Coronary artery (tissue), 2 donors: ENCODE results near the gene ABI2.
"Not testable (repeated sequence)": the region's sequence is repeated elsewhere in the genome, so short reads cannot be mapped to it uniquely, and the experiment has no call there.

Experiments used
- DNase-seq: peaks from one replicate; pipeline ENCODE4 v3.0.0-alpha.2; 2017; ENCODE audit warnings: low spot score
- H3K27ac ChIP-seq, 2 donors: fragments of 200-600 bp; sonication (generic); one replicate each; pipeline ENCODE4 v1.5.1; 2016 to 2019
- H3K4me3 ChIP-seq: fragments of 200-600 bp; sonication (generic); 2 replicates; pipeline ENCODE4 v1.5.1; 2016; ENCODE audit warnings: mild to moderate bottlenecking, moderate library complexity
- TF ChIP-seq, protein P1 (sequence below): fragments of 200-600 bp; sonication (generic); IDR thresholded peaks from one replicate; pipeline ENCODE4 v1.5.1; 2019; ENCODE audit warnings: antibody characterized with exemption

ABI2 gene

DNA sequence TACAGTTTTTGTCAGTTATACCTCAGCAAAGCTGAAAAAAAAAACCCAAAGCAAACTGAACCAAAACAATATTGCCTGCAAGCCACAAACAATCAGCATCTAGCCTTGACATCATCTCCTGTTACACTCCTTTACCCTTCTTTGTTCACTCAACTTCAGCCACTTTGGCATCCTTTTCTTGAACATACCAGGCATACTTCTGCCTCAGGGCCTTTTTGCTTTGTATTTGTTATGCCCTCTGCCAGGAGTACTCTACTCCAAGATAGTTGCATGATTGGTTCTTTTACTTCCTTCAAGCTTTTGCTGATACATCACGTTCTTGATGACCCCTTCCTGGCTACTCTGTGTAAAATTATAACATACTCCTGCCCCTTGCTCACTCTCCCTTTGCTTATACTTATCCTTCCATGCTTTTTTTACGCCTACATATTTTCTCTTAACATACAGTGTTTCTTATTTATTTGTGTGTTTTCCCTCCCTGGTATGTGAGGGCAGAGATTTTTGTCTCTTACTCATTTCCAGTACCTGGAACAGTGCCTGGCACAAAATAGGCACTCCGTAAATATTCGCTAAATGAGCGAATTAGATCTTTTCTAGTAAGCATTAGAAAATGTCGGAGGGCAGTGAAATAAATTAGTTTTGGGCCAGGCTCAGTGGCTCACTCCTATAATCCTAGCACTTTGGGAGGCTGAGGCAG is 12.7 kb downstream of the ABI2 start:
- TF ChIP-seq, protein P1, sequence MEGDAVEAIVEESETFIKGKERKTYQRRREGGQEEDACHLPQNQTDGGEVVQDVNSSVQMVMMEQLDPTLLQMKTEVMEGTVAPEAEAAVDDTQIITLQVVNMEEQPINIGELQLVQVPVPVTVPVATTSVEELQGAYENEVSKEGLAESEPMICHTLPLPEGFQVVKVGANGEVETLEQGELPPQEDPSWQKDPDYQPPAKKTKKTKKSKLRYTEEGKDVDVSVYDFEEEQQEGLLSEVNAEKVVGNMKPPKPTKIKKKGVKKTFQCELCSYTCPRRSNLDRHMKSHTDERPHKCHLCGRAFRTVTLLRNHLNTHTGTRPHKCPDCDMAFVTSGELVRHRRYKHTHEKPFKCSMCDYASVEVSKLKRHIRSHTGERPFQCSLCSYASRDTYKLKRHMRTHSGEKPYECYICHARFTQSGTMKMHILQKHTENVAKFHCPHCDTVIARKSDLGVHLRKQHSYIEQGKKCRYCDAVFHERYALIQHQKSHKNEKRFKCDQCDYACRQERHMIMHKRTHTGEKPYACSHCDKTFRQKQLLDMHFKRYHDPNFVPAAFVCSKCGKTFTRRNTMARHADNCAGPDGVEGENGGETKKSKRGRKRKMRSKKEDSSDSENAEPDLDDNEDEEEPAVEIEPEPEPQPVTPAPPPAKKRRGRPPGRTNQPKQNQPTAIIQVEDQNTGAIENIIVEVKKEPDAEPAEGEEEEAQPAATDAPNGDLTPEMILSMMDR: no peak
- no peak for DNase-seq
- no peak overlapping the region for H3K4me3 ChIP-seq
- H3K27ac ChIP-seq: no peak overlapping the region

DNA sequence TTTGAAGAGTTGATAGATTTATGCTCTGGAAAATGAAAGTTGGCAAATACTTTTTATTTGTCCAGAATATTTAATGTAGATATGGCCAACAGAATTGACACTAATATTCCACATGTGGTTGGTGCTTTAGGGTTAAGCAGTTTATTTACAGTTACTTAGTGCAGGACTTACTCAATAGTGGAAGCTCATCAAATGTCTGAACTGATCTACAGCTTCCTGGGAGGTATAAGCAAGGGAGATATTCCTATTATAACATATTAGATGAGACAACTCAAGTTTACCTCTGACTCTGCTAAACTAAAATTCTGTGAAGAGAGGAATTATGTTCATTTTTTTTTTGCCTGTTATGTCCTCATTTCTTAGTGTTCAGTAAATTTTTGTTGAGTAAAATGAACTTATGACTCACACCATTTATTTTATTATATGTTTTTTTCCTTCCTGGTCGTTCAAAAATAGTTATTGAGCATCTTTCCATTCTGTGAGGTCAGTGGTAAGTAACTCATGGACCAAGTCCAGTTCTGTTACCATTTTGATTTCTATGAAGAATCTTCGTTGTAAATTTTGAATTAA is 13.6 kb downstream of the ABI2 start:
- DNase-seq: no peak
- no peak overlapping the region for H3K27ac ChIP-seq
- H3K4me3 ChIP-seq: no peak overlapping the region
- TF ChIP-seq, protein P1: no peak

DNA sequence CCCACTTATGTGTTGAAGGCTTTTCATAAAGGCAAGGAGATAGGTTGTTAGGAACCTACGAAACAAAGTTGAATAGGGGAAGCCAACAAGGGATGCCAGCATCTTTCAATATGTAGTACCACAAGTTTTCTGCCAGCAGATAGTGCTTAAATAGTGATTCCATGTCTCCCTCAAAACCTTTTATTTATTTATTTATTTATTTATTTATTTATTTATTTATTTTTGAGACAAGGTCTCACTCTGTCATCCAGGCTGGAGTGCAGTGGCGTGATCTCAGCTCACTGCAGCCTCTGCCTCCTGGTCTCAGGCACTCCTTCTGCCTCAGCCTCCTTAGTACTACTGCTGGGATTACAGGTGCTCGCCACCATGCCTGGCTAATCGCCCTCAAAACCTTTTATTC is 14.2 kb downstream of the ABI2 start:
- H3K27ac ChIP-seq, H3K4me3 ChIP-seq, DNase-seq: not testable (repeated sequence)

DNA sequence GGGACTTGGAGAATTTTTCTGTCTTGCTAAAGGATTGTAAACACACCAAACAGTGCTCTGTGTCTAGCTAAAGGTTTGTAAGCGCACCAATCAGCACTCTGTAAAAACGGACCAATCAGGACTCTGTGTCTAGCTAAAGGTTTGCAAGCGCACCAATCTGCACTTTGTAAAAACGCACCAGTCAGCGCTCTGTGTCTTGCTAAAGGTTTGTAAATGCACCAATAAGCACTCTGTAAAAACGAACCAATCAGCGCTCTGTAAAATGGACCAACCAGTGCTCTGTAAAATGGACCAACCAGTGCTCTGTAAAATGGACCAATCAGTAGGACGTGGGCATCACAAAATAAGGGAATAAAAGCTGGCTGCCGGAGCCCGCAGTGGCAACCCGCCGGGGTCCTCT is 16.5 kb downstream of the ABI2 start:
- no peak overlapping the region for H3K27ac ChIP-seq
- no peak for DNase-seq
- TF ChIP-seq, protein P1: no peak
- H3K4me3 ChIP-seq: no peak overlapping the region

DNA sequence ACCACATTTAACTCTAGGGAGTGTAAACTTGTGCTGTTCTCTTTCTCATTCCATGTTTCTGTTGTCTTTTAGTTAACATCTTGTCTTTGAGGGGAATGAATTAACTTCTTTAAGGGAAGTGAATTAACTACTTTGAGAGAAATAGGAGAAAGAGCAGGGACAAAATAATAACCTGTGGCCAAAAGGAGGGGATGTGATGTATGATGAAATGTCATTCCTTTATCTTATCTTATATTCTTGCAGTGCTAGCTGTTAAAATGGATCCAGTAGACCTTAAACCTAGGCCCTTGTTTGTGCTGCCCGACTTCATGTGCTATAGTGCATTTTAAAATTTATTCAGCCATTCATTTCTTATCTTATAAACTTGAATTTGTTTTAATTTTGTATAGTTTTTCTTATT is 18.4 kb downstream of the ABI2 start:
- DNase-seq: no peak
- TF ChIP-seq, protein P1: no peak
- Histone ChIP-seq H3K4me3 (no peak overlapping the region), H3K27ac (no peak overlapping the region)

DNA sequence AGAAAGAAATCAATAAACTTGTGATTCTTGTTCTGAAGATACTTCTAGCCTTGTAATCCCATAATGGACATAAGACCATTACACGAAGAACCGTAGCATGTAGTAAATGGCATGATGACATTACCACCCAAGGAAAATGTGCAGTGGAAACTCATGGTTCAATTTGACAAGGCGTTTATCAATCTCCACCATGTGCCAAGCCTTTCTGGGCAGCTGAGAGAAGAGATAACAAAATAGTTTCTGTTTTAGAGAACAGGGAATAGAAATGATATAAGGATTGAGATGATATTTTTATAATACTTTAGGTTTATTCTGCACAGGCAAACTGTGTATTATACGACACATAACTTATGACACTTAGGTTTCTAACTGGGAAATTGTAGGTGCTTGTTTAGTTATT is 19.2 kb downstream of the ABI2 start:
- H3K4me3 ChIP-seq: no peak overlapping the region
- no peak overlapping the region for H3K27ac ChIP-seq
- TF ChIP-seq, protein P1: no peak
- no peak for DNase-seq

DNA sequence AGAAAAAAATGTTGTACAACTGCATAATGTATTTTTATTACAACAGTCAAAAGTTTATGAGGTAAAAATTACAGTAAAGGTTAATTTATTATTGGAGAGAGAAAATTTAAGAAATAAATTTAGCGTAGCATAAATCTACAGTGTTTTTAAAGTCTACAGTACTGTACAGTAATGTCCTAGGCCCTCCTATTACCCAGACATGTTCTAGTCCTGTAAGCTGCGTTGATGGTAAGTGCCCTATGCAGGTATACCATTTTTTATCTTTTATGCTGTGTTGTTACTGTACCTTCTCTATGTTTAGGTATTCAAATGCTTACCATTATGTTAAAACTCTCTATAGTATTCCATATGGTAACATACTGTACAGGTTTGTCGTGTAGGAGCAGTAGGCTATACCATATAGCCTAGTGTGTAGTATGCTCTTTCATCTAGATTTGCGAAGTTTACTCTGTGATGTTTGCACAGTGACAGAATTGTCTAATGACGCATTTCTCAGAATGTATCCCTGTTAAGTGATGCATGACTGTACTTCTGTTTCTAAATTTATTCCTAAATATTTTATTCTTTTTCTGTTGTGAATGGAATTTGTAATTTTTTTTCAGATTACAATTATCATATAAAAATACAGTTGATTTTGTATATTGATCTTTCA is 24.5 kb downstream of the ABI2 start:
- TF ChIP-seq, protein P1: no peak
- Histone ChIP-seq H3K27ac (no peak overlapping the region), H3K4me3 (no peak overlapping the region)
- DNase-seq: no peak
